NCI-H446 (cell line): ENCODE results near the gene TBC1D1.

Experiments used
- DNase-seq, 2 experiments: peaks; one replicate each; lab custom pipeline; 2025; lab: John Stamatoyannopoulos, UW

The TBC1D1 gene

DNA sequence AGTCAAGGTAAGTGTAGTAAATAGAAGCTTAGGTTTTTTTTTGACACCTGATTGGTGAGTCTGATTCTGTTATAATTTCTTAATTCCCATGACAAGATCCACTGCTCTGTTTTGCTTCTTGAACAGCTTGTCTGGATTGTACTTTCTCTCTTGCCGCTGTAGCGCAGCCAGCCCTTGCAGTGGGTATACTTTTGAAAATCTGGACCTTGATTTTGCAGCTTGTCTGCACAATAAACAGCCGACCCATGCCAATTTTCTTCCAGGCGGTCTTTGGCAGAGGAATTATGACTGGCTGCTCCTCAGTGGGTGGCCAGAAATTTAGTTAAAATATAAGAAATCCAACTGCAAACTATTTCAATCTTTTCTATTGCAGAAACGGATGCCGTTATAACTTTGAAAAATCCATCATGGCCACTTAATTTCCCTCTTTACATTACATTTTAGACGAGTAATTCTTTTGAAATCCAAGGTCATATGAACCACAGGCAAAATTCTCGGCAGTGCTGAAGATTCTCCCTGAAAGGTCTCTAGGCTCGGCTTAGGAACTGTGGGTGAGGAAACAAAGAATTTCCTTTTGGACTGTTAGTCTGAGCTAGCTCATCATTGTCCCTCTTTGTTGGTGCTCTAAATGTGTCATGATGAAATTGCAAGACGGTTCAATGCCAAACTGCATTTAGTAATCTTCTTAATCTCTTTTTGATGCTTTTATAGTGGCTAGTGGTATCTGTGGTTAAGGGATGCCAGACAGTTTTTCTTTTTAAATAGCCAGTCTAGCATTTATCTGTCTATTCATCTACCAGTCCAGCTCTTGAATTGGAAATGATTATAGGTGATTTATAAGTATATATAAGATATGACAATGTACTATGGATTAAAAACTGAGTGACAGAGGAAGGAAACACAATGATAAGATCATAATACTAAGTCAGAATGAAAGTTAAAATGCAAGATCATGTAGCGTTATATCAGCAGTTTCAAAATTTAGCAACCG is 37.8 kb downstream of the TBC1D1 start:
- peak; percentile 34 to 77 for DNase-seq

DNA sequence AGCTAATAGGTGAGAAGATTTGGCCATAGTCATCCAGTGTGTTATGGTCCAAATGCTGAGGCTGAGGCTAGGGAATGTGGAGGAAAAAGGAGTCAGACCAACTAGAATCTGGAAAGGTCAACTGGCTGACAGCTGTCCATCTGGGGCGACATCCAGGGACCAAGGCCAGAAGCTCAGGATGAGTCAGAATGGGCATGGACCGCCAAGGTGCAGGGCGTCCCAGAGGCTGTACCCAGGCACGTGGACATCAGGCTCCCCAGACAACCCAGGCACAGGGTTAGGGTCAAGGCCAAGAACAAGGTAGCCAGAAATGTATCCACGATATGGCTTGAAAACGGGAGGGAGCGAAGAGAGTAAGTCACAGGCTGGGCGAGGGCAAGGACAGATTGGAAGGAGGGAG is 43.2 kb downstream of the TBC1D1 start:
- no peak for DNase-seq

- DNase-seq, result no peak
Measured at GRCh38 chr4:37934609-37935008, 43.7 kb downstream of the TBC1D1 start.

DNA sequence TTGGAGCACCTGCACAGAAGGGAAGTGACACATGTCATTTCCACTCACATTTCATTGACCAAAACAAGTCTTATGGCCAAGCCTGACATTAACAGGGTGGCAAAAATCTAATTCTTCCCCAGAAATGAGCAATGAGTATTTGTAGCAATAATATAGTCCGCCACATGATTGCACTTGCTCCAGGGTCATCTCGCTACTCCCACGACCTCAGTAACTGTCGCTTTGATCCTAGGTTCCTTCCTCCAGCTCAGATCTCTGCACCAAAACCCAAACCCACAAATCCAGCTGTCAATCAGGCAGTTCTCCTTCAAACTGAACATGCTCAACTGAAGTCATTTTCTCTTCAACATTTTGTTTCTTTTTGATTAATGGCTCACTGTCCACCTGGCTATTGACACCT is 44.1 kb downstream of the TBC1D1 start:
- DNase-seq, result no peak

- DNase-seq, result no peak
Measured at GRCh38 chr4:37936889-37937498, 46.1 kb downstream of the TBC1D1 start.

DNA sequence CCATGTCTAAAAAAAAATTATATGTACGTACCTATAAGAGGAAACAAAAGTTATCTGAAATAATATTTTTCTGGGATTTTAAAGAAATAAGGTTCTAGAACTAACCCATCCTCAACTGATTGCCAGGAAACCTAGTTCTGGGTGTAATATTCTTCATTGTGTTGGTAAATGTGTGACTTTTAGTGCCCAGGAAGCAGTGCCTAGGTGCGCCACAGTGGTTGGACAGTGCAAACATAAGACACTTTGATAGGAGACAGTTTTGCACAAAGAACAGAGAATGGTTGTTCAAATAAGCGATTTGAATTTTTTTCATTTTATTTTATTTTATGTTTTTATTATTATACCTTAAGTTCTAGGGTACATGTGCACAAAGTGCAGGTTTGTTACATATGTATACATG is 47.3 kb downstream of the TBC1D1 start:
- DNase-seq, result no peak

GRCh38 chr4:37946503-37947179 is 55.8 kb downstream of the TBC1D1 start:
- DNase-seq, result no peak

GRCh38 chr4:37948542-37948941 is 57.7 kb downstream of the TBC1D1 start:
- DNase-seq, result no peak

GRCh38 chr4:37949636-37950426 is 58.9 kb downstream of the TBC1D1 start:
- DNase-seq, result no peak

DNA sequence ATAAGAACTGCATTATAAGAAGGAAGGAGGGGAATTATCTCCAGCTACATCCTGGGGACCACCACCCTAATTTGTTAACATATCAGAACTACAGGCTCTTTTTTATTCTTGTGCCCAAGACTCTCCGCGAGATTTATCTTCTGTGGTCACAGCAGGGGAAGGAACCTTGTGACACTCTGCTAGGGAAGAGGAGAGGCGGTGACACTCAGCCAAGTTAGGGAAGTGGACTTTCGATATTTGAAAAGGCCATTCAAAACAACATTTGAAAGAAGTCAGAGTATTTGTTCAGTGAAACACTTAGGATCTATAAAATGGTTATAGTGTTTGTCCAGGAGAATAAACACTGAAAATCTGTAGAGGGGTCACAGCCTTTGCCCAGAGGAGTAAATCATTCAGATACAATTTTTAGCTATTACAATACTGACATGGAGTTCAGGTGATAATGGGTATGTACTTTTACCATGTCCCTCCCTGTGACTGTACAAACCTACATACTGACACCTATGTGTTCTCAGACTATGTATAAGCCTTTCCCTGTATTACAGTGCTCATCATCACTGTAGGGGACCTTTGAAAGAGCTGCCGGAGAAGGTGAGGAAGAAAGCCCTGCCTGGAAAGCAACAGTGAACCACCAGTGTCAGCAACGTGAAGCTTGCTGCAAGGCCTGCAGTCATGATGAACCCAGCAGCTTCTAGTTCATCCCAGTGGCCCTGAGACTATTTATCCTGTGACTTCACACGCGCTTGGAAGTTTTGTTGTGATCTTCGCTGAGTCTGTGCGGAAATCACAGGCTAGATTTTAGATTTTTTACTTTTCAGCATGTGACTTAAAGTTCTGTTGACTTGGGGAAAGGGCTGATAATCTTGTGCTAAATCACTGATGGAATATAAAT is 60.8 kb downstream of the TBC1D1 start:
- DNase-seq, result no peak

DNA sequence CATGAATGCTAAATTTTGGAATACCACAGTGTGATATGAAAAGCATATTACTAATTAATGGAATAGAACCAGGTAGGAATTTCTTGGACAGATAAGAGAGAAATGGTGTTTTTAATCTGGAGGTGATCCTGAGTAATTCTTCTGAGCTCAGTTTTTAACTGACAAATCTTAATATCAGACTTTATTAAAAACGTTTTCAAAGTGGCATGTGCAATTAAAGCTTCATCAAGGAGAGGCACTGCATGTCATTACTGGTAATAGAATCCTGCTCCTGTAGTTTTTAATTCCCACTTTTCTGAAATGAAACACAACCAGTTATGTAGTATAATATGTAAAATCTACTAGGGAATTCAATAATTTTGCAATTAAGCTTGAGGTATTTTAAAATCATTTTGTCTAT is 62.3 kb downstream of the TBC1D1 start:
- no peak for DNase-seq

DNA sequence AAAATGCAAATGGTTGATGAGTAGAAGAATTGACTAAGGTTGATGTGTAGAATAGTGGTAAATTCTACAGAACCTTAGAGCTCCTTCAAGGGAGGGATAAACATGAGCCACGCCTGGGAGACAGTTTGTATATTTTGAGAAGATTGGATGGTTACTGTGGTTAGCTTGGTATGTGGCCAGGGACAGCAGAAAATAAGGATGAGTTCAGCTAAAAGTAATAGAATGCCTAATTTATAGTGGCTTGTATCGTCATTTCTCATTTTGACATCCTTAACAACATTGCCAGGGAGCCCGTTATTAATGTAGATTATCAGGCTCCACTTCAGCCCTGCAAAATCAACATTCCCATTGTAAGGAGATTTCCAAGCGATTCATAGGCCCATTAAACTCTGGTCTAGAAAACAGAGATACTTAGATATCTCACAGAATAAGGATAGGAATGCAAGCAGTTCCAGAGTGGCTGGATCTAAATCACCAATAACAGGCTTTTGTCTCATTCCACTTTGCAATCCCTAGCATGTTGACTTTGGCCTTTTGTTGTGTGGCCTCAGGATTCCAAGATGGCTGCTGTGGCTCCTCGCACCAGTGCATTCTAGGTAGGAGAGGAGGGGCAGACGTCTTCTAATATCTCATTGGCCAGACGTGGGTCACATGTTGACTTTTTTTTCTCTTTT is 62.9 kb downstream of the TBC1D1 start:
- no peak for DNase-seq

DNA sequence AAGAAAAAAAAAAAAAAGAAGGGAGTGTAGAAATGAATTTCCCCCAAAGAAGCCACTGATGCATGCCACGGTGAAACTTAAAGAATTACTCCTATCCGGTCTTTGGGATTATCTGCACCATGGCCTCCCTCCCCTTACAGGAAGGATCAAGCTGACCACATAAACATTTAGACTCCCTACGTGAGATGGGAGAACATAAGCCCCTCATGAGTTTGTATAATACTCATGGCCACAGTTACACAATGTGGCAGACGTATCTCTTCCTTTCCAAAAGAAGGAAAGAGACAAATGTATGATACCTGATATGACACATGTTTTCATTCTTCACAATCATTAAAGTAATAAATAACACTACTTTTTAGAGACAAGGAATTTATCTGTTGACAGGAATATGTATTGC is 66.1 kb downstream of the TBC1D1 start:
- no peak for DNase-seq

- DNase-seq, result no peak
Measured at GRCh38 chr4:37958932-37959331, 68.0 kb downstream of the TBC1D1 start.

DNA sequence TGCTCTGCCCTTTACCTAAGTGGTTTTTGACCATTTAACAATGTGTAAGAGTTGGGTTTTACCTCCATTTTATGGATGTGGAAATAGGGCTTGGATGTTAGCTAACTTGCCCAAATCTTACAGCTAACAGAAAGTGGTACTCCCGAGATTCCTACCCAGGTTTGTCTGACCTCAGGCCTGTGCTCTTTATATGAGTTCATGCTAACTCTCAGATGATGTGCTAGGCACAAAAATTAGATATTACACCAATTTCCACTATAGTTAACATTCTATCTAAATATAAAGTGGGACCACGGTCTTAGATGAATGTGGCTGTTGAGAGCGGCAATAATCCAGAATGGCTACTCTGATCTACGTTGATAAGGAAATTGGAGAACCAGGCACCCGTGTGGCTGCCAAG is 69.2 kb downstream of the TBC1D1 start, which contains the start of gene PTTG2:
Gene PTTG2, plus strand, starts transcription at position 301 of the 400 bp plus-strand sequence. Its CDS starts 37 bp downstream, at position 338.
- no peak for DNase-seq

DNA sequence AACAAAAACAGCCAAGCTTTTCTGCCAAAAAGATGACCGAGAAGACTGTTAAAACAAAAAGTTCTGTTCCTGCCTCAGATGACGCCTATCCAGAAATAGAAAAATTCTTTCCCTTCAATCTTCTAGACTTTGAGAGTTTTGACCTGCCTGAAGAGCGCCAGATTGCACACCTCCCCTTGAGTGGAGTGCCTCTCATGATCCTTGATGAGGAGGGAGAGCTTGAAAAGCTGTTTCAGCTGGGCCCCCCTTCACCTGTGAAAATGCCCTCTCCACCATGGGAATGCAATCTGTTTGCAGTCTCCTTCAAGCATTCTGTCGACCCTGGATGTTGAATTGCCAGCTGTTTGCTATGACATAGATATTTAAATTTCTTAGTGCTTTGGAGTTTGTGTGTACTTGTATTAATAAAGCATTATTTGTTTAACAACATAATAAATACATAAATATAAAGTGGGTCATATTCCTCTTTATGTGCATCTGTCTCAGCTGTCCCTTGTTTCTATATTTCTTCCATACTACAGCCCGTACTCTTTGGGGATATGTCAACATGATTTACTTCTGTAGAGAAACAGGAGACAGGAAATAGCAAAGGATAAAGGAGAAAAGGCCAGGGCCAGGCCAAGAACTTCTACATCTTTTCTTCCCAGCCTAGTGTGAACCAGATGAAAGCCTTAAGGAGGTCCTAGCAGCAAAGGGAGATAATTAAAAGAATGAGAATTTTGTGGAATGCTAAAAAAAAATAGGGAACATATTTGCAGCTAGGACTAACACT is 70.0 kb downstream of the TBC1D1 start:
- DNase-seq, result no peak

DNA sequence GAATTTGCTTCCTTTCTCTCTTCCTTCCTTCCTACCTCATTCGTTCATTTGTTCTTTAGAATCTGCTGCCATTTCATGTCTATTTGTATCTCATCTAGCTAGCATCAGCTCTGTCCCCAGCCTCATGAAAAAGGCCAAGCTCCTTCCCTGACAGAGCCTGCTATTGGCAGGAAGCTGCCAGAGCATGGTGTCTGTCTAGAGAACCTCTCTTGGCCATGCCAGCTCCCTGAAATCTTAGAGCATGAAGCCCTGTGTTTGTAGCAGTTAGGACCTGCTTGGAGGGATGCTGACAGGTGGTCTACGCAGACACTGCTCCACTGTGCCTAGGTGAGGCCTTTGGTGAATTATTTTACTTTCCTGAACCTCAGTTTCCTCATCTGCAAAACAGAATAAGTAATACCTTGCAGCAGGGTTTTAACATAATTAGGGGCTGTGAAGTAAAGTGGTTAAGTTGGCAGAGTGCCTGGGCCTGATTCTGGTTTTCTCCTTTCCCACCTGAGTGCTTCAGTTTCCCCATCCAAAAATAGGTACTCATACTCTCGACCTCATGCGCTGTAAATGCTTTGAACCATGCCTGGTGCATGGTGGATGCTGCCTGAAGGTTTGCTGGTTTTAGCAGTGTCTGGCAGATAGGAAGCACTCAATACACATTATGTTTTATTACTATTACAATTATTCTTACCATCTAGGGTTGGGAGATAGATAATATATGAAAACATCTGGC is 74.0 kb downstream of the TBC1D1 start:
- DNase-seq, result no peak

GRCh38 chr4:37966044-37966443 is 75.2 kb downstream of the TBC1D1 start:
- no peak for DNase-seq

GRCh38 chr4:37967736-37968135 is 76.9 kb downstream of the TBC1D1 start:
- DNase-seq, result no peak
